DND-41 (cell line): ENCODE measurements around the gene CFAP410.

Source experiments
- CTCF ChIP-seq: IDR thresholded peaks from 2 replicates; pipeline ENCODE4 v1.5.1; 2012; ENCODE audit warnings: borderline replicate concordance, low read length, moderate library complexity, mild to moderate bottlenecking; ENCODE audit not compliant: poor library complexity, severe bottlenecking; ENCODE audit errors: extremely low read depth
- EZH2 ChIP-seq: IDR thresholded peaks from 3 replicates; pipeline ENCODE4 v1.6.1; 2012; ENCODE audit warnings: borderline replicate concordance, low read depth, mild to moderate bottlenecking, moderate library complexity, low read length, inconsistent platforms; ENCODE audit not compliant: severe bottlenecking

- TF ChIP-seq CTCF (no peak), EZH2 (no peak)
Measured at GRCh38 chr21:44317871-44318270, 21.3 kb downstream of the CFAP410 start.
